Activated T-helper 2 cell treated with anti-CD3 and anti-CD28 coated beads, Interferon-gamma antibody, Interleukin-2, Interleukin-4, amounts not matched to agents 10 μg/mL and 5 μg/mL and 100 μg/mL, durations not matched to agents 14 hours and 24 hours and 36 hours (primary cell): ENCODE data around the gene SMIM32. TPM values are rescaled to one million over a fixed set of nuclear protein-coding genes. Genes with fewer than 3 reads are reported as not detected.

ENCODE experiments used
- total RNA-seq: library from RNA; stranded (reverse); gene quantifications from 2 replicates; pipeline ENCODE4 v1.2.3, GENCODE V29; 2022

SMIM32 gene
- total RNA-seq, 1 donor from 2014 or later: not detected

Other genes starting within 250 kb of the SMIM32 start
- gene LECT2, start 238.2 kb downstream of the SMIM32 start, total RNA-seq: not detected in 2 replicates
- not detected in 2 replicates for gene TGFBI, start 164.2 kb downstream of the SMIM32 start, total RNA-seq
- gene SMAD5, start 60.3 kb downstream of the SMIM32 start, total RNA-seq: 19.7 and 21.7 TPM in 2 replicates
- not detected in 2 replicates for gene TRPC7, start 172.4 kb upstream of the SMIM32 start, total RNA-seq